Activated naive CD4-positive, alpha-beta T cell treated with anti-CD3 and anti-CD28 coated beads, Interleukin-2, amount 50 U/mL, for 72 hours (primary cell): ENCODE results near the gene ZDHHC8. TPM values are rescaled to one million over a fixed set of nuclear protein-coding genes. Genes with fewer than 3 reads are reported as not detected.

Source experiments
- ATAC-seq, 2 donors: fragments of 150-1000 bp; cut with Tn5 transposase; 2 replicates each; pipeline ENCODE4 v1.10.0; 2021; ENCODE audit warnings: mild to moderate bottlenecking in 2 of 2, moderate library complexity in 2 of 2
- DNase-seq, 2 donors: peaks; one replicate each; pipeline ENCODE4 v3.0.0; 2021 to 2022; ENCODE audit warnings: low spot score in 2 of 2
- H3K27ac Mint-ChIP-seq, 2 donors: one replicate each; pipeline ENCODE4 v1.8.0; 2022; ENCODE audit warnings: mild to moderate bottlenecking in 2 of 2, mixed read lengths in 2 of 2
- H3K36me3 Mint-ChIP-seq, 2 donors: one replicate each; pipeline ENCODE4 v1.8.0; 2022; ENCODE audit warnings: mixed read lengths in 2 of 2
- H3K9me3 Mint-ChIP-seq, 2 donors: one replicate each; pipeline ENCODE4 v1.8.0; 2022; ENCODE audit warnings: mixed read lengths in 2 of 2
- total RNA-seq, 2 donors: library from RNA; stranded (reverse); gene quantifications; one replicate each; pipeline ENCODE4 v1.2.3, GENCODE V29; 2022

Gene ZDHHC8
- total RNA-seq, 2 donors from 2014 or later, result 17.6 to 55.4 TPM

DNA sequence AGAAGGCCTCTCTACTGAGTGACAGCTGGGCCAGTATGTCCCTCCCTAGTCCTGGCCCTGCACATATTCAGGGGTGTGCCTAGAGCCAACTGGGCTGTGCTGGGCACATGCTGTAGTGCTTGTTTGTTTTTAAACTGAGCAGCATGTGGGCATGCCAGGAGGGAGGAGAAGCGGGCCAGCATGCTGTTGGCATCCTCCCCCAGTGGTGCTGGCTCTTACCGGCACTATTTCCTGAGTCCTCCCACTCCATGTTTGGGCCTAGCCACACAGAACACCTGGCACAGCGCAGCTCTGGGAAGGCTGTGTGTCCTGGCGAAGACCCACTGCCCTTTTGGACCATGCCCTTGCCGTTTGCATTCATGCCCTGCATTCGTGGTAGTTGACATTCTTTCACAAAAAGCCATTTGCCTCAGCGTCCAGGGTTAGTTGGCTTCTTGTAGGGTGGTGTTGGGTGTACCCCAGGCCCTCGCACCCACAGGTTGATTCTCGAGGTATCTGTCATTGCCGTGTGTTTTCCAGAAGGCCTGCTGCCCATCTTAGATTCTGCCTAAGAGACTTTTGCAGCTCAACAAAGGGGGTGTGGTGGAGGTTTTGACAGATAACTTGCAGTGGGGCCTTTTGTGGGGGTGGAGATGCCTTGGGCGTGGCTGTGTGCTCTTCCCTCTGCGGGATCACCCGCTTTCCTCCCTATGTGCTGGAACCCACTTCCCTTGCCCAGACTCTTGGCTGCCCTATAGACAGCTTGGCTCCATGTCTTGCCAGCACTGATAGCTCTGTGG, 38.0 kb upstream of the ZDHHC8 start:
- Mint-ChIP-seq H3K36me3 (peaks cover 31 to 63% of the 10 kb centered on the region in 2 donors), H3K27ac (peak overlapping the region in 1 of 2 donors; percentile 78), H3K9me3 (no peaks in the 10 kb centered on the region)
- ATAC-seq (no peak), DNase-seq (no peak)

DNA sequence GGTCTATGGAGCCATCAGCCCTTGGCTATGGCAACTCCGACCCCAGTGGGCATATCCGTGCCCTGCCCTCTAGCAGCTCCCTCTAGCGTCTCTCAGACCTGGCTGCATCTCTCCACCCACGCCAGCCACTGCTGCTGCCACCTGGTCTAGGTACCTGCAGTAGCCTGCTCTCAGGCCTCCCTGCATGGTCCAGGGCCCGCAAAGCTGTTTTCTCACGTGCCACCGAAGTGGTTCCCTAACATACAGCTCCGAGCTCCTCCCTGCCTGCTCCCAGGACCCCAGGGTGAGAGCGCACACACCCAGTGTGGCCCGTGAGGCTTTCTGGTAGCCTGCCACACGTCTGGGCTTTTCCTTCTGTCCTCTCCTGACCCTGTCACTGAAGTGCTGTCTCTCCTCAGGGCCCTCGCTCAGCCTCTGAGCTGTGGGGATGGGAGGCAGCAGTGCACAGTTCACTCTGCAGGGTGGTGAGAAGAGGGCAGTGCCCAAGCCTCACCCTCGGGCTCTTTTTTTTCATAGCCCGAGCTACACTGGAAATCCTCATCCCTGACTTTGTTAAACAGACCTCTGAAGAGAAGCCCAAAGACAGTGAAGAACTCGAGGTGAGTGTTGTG, 37.3 kb upstream of the ZDHHC8 start:
- H3K9me3 Mint-ChIP-seq, result no peaks in the 10 kb centered on the region
- peaks cover 31 to 62% of the 10 kb centered on the region in 2 donors for H3K36me3 Mint-ChIP-seq
- ATAC-seq (no peak), DNase-seq (no peak)
- peak overlapping the region; percentile 75 to 78 for H3K27ac Mint-ChIP-seq

DNA sequence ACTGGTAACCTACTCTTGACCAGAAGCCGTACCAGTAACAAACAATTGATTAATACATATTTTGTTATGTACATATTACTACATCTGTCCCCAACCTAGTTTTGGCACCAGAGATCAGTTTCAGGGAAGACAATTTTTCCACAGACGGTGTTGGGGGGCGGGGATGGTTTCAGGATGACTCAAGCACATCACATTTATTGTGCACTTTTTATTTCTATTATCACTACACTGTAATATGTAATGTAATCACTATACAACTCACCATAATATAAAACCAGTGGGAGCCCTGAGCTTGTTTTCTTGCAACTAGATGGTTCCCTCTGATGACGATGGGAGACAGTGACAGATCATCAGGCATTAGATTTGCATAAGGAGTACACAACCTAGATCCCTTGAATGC, 36.1 kb upstream of the ZDHHC8 start:
- peaks cover 29 to 67% of the 10 kb centered on the region in 2 donors for H3K36me3 Mint-ChIP-seq
- no peaks in the 10 kb centered on the region for H3K9me3 Mint-ChIP-seq
- no peak for DNase-seq
- peak in 1 of 2 donors; percentile 26 for ATAC-seq
- peak overlapping the region in 1 of 2 donors; percentile 75 for H3K27ac Mint-ChIP-seq

DNA sequence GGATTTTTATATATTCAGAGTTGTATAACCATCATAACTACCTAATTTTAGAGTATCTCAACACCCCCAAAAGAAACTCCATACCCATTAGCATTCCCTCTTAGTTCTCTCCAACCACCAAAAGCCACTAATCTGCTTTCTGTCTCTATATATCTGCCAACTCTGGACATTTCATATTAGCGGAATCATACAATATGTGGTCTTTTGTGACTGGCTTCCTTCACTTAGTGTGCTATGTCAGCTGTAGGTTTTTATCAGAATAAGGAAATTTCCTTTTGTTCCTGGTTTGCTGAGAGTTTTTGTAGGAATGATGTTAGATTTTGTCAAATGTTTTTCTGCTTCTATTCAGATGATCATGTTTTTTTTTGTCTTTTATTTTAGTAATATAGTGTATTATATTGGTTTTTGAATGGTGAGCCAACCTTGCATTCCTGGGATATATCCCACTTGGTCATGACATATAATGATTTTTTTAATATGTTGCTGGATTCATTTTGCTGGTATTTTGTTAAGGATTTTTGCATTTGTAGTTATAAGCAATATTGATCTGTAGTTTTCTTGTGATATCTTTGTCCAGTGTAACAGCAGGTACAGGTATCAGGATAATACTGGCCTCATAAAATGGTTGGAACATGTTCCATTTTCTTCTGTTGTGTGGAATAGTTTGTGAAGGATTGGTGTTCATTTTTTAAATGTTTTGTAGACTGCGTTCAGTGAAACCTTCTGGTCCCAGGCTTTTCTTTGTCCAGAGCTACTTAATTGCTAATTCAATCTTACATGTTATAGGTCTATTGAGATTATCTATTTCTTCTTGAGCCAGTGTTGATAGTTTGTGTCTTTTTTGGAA, 34.8 kb upstream of the ZDHHC8 start:
- Mint-ChIP-seq H3K36me3 (peaks cover 18 to 55% of the 10 kb centered on the region in 2 donors), H3K27ac (no peak overlapping the region), H3K9me3 (no peaks in the 10 kb centered on the region)
- ATAC-seq, result no peak
- no peak for DNase-seq

DNA sequence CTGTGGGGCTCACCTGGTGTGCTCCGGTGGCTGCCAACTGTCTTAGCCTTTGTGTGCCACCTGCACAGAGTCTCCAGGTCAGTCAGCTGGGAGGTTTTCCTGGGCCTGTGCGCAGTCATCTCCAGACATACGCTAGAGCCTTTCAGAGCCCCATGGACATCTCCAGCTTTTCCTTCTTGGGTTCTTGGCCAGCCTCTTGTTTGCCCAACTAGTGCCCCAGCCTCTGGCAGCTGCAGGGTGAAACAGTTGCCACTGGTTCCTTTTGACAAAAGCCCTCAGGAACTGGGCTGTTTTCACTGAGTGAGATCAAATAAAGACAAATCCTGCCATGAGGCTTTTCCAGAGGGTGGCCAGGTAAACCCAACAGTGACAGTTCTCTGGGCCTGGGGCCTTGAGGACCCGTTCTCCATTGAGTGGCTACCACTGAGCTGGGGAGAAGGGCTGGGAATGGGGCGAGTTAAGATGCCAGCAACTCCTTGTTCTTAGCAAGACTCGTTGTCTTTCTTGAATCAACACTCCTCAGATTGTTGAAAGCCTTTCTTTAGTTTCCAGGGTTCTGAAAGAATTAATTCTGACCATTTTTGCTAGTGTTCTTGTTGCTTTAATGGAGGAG, 32.4 kb upstream of the ZDHHC8 start:
- no peak for ATAC-seq
- no peak for DNase-seq
- H3K36me3 Mint-ChIP-seq, result peaks cover 19 to 52% of the 10 kb centered on the region in 2 donors
- no peaks in the 10 kb centered on the region for H3K9me3 Mint-ChIP-seq
- H3K27ac Mint-ChIP-seq, result peak overlapping the region; percentile 23 to 88

DNA sequence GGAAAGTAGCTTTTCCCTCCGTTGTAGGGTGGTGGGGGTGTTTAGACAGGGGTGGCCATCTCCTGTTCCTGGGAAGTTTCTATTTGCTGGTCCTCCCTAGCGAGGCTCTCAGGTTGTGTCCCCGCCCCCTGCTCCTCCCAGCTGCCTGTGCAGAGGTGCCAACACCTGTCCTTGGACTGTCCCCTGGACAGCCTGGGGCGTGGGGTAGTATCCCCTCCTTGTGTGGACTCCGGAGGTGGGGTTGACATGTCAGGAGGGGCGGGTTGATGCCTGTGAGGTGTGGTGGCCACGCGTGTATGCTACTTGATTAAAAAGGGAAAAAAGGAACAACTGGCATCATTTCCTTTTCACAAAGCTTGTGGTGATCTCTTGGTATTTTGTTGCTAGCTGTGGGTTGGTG, 30.0 kb upstream of the ZDHHC8 start:
- Mint-ChIP-seq H3K27ac (peak overlapping the region; percentile 82 to 88), H3K36me3 (peaks cover 6 to 31% of the 10 kb centered on the region in 2 donors)
- DNase-seq, result no peak

DNA sequence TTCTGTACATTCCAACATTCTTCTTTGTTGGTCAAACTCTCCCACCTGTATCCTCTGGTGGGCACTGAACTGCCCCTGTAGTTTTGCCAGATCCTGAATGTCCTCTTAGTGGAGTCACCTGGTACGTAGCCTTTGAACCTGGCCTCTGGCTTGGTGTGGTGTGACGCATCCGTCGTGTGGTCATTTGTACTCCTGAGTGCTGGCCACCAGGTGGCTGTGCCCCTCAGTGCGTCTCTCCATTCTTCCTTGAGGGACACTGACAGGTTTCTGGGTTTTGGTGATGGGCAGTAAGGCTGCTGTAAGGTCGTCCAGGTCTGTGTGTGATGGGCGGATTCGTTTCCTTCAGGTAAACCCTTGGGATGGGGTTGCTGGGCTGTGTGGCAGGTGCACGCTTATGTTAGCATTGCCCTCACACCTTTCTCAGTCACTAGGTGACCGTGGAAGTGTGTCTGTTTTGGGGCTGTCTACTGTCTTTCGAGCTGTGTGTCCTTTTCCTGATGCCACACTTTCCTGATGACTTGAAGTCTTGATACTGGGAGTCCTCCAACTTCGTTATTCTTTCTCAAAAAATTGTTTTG, 29.3 kb upstream of the ZDHHC8 start:
- H3K9me3 Mint-ChIP-seq, result no peaks in the 10 kb centered on the region
- ATAC-seq (no peak), DNase-seq (no peak)
- H3K27ac Mint-ChIP-seq, result peak overlapping the region in 1 of 2 donors; percentile 82
- H3K36me3 Mint-ChIP-seq, result peaks cover 6 to 24% of the 10 kb centered on the region in 2 donors

More for the DNA sequence above, 30.0 kb upstream of the ZDHHC8 start:
- ATAC-seq, result no peak
- H3K9me3 Mint-ChIP-seq, result no peaks in the 10 kb centered on the region

DNA sequence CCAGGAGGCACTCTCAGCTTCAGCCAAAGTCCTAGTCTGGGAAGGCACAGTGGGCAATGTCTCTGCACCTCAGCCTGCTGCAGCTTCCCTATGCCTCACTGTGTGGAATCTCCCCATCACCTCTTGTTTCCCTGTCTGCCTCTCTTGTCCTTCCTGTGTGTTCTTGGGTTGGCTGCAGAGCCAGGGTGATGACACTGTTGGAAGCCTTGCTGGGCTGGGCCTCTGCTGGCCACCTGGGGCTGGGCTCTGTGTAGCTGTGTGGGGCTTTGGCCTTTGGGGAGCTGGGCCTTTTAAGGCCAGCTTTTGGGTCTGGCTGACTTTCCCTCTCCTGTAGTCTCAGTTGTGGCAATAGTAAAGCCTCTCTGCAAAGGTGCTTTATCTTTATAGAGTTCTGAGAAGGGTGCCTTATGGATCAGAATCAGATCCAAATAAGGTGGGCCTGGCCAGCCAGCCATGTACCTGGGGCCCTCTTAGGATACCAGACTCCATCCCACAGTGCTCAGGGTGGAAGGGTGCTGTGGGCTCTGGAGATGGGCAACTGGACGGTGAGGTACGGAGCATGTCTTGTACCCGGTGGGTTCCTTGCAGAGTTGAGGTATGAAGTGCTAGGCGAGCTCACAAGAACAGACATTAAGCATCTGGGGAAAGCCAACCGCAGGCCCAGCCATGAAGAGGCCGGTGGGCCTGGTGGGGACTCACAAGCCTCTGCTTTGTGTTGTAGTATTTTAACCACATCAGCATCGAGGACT, 26.0 kb upstream of the ZDHHC8 start:
- no peak for DNase-seq
- no peaks in the 10 kb centered on the region for H3K9me3 Mint-ChIP-seq
- peak overlapping the region; percentile 37 to 60 for H3K27ac Mint-ChIP-seq
- ATAC-seq, result no peak
- H3K36me3 Mint-ChIP-seq, result peaks cover 6 to 7% of the 10 kb centered on the region in 2 donors

DNA sequence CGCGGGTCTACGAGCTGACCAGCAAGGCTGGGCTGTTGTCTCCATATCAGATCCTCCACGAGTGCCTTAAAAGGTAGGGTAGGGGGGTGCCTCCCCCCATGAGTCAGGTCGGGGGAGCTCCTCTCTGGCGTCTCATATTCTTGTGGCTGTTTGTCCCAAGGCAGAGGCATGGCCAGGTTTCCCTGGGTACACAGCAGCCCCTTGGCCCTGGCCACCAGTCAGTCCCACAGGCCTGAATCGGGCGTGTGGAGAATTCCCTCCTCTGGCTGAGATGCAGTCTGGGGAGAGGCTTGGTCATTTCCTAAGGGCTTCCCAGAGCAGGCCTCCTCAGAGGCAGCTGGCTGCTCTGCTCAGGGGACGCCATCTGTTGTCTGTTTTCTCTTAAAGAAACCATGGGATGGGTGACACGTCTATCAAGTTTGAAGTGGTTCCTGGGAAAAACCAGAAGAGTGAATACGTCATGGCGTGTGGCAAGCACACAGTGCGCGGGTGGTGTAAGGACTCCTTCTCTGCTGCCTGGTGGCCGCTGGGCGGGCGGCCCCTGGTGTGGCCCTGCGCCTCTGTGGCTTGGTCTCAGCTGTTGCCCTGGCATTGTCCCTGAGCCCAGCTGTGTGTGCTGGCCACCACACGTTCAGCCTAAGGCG, 25.3 kb upstream of the ZDHHC8 start:
- Mint-ChIP-seq H3K9me3 (no peaks in the 10 kb centered on the region), H3K36me3 (peaks cover 6 to 7% of the 10 kb centered on the region in 2 donors), H3K27ac (peak overlapping the region; percentile 22 to 37)
- ATAC-seq, result no peak
- DNase-seq, result no peak

DNA sequence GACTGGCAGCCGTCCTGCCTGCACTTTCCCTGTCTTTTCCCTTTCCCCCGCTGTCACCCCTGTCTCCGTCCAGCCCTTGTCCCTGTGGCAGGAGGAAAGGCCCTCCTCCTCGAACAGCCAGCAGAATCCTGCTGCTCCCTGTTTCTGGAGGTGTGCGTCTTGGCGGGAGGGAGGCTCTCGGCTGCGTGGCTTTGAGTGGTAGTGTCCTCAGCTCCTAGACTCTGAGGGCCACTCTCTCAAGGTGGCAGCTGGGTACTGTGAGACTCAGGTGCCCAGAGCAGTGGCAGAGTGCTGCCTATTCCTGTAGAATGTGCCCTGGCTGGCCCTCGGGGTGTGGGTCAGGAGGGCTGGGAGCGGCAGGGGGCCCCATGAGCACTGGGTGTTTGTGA, 24.8 kb upstream of the ZDHHC8 start:
- DNase-seq (no peak), ATAC-seq (no peak)
- peaks cover 6% of the 10 kb centered on the region in 2 donors for H3K36me3 Mint-ChIP-seq
- H3K9me3 Mint-ChIP-seq, result no peaks in the 10 kb centered on the region
- peak overlapping the region in 1 of 2 donors; percentile 37 for H3K27ac Mint-ChIP-seq

DNA sequence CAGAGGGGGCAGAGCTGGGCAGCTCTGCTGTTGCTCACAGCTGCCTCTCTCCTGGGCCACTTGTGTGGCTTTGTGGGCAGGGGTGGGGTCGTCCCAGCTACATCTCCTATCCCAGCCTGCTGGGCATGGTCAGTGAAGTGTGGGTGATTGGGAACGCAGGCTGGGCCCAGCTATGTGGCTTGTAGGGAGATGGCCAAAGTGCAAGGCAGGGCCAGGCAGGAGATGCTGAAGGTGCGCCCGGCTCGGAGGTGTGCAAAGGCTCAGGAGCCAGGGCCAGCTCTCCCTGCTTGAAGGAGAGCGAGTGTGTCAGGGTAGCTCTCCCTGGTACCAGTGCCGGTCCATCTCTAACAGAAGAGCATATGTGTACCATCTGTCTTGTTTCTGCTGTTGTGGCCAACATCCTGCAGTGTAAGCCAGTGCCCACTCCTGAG, 24.1 kb upstream of the ZDHHC8 start:
- Mint-ChIP-seq H3K27ac (peak overlapping the region; percentile 37 to 93), H3K9me3 (no peaks in the 10 kb centered on the region), H3K36me3 (peaks cover 0 to under 1% of the 10 kb centered on the region in 2 donors)
- DNase-seq (no peak), ATAC-seq (no peak)

DNA sequence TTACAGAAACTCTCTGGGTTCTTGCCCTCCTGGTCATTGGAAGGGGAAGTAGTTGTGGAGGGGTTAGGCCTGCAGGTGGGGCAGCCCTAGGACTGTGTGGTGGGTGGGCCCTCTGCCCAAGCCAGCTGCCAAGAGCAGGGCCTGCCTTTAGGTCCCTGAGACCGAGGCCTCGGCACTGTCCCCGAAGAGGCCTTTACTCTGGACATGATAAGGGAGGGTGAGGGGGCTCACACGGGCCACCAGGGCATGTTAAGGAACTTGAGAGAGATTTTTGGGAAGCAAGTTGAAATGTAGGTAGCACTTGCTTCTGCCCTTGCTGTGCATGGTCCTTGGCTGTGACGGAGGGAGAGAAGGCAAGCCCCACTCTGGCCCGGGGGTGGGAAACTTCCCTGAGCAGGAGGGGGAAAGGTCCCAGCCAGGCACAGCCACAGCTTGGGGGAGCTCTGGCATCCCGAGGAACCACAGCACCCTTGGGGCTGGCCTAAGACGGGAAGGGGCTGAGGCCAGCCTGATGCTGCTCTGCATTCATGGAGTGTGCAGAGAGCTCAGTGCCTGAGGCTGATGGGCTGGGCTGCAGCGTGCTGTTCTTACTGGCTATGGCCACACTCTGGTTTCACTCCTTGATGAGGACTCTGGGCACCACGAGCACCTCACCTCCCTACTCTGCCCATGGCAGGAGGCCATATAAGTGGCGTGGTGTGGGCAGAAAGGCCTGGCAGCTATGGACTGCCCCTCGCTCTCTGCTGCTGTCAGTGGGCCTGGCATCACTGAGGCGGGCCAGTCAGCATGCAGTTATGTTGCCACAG, 23.4 kb upstream of the ZDHHC8 start:
- DNase-seq (no peak), ATAC-seq (no peak)
- Mint-ChIP-seq H3K36me3 (no peaks in the 10 kb centered on the region), H3K9me3 (no peaks in the 10 kb centered on the region), H3K27ac (peak overlapping the region; percentile 37 to 93)

DNA sequence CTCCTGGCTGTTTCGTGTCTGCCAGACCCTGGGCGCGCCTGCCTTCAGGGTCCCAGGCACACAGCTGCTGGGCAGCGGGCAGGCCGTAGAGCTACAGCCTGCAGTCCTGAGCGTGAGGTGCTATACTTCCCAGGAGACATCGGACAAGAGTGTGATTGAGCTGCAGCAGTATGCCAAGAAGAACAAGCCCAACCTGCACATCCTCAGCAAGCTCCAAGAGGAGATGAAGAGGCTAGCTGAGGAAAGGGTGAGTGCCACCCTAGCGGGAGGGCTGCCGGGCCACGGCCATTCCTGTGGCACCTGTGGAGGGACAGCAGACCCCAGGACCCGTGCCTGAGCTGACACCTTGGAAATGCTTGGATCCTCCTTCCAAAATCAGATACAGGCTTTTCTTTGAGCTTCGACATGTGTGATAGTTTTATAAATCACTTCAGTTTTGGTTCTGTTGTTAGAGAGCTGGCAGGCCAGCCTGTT, 22.8 kb upstream of the ZDHHC8 start:
- Mint-ChIP-seq H3K27ac (peak overlapping the region; percentile 34 to 55), H3K9me3 (no peaks in the 10 kb centered on the region), H3K36me3 (peaks cover 0 to under 1% of the 10 kb centered on the region in 2 donors)
- DNase-seq (no peak), ATAC-seq (no peak)
